Globus pallidus (tissue), 1 donor: Measurements from ENCODE around the gene PGM1.

ENCODE experiments used
- DNase-seq: peaks from one replicate; pipeline ENCODE4 v3.0.0-alpha.2; 2015; ENCODE audit warnings: low spot score

The PGM1 gene

DNA sequence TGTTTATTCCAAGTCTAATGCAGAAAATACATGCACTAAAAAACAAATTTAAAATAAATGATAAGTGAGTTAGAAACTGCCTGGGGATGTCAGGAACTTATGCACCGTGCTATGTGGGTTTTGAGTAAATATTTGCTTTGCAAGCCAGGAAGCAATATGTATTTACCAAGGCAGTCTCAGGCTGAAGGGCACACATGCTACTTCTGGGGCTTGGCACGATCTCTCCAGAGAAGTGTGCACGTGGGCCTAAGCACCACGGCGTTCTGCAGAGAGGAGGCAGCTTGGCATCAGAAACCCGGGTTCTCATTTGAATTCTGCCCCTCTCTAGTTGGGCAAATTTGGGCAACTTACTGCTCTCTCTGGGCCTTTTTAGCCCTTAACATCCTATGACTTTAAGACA is 108.0 kb downstream of the PGM1 start:
- no peak for DNase-seq

DNA sequence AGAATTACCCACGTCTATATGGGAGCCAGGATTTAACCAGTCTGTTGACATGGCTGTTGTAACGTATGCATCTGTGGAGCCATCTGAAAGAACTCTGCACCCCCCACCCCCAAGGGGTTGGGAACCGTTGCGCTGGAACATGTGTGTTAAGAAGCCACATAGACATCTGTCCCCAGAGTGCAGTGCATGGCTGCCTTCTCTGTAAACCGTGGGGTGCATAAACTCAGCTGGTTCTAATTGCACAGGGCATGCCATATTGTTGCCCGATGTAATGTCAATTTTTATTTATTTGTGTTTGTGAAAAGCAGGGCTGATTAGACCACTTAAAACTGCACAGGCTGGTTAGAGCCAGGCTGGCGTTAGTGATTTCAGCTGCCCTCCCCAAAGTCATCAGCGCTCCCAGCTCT is 110.5 kb downstream of the PGM1 start:
- no peak for DNase-seq

DNA sequence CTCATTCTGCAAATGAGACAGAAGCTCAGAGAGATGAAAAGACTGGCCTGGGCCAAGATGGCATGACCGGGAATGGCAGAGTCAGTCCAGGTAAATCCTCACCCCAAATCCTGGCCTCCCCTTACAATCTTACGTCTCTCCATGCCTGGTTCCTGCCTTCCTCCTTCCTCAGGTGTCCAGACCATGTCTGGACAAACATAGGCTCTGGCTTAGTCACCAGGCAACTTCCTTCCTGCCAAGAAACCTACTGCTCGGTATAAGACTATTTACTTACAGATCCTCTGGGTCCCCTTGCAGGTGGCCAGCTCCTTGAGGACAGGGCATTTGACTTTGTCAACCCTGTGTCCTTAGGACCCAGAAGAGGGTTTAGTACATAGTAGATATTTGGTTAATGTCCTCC is 111.2 kb downstream of the PGM1 start:
- no peak for DNase-seq

DNA sequence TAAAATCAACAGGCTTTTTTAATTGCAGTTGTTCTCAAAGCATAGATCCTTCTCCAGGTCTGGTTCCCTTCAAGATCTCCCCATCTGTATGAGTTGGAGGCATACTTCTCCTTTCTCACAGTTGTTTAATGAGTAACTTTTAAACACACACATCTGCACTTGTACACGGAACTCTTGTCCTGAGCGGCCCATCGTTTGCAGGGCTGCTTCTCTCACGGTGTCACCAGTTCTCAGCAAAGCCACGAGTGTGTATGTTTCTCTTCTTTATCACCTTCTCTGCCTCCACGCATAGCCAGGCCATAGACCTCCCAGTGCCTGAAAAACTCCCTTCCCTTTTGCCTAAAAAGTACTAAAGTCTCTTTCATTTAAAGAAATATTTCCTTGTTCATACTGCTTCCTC is 111.9 kb downstream of the PGM1 start:
- DNase-seq, result no peak

DNA sequence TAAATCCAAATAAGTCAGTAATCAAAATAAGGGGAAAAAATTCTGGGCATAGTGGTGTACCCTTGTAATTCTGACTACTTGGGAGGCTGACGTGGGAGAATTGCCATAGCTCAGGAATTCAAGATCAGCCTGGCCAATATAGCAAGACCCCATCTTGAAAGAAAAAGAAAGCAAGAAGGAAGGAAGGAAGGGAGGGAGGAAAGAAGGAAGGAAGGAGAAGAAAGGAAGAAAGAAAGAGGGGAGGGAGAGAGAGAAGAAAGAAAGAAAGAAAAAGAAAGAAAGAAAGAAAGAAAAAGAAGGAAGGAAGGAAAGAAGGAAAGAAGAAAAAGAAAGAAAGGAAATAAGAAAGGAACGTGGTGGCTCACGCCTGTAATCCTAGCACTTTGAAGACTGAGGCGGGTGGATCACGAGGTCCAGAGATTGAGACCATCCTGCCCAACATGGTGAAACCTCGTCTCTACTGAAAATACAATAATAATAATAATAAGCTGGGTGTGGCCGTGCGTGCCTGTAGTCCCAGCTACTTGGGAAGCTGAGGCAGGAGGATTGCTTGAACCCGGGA is 116.1 kb downstream of the PGM1 start:
- no peak for DNase-seq
